Nephron progenitor cell (in vitro differentiated cells): ENCODE measurements around the gene SMIM31.

Source experiments
- DNase-seq: peaks from one replicate; pipeline ENCODE4 v3.0.0; 2021
- H3K27ac Mint-ChIP-seq: 2 replicates; pipeline ENCODE4 v1.8.0; 2021; ENCODE audit warnings: mild to moderate bottlenecking, moderate library complexity, mixed read lengths
- H3K27me3 Mint-ChIP-seq: 2 replicates; pipeline ENCODE4 v1.8.0; 2021; ENCODE audit warnings: mild to moderate bottlenecking, low read depth, mixed read lengths; ENCODE audit not compliant: poor library complexity
- H3K36me3 Mint-ChIP-seq: 2 replicates; pipeline ENCODE4 v1.8.0; 2021; ENCODE audit warnings: low read depth, mixed read lengths
- H3K4me1 Mint-ChIP-seq: 2 replicates; pipeline ENCODE4 v1.8.0; 2021; ENCODE audit warnings: mixed read lengths
- H3K4me3 Mint-ChIP-seq: 2 replicates; pipeline ENCODE4 v1.8.0; 2021; ENCODE audit warnings: mild to moderate bottlenecking, moderate library complexity, mixed read lengths
- H3K9me3 Mint-ChIP-seq: 2 replicates; pipeline ENCODE4 v1.8.0; 2021; ENCODE audit warnings: mild to moderate bottlenecking, moderate library complexity, mixed read lengths
- TF ChIP-seq, protein P1 (sequence below): fragments of 200-600 bp; sonication (generic); IDR thresholded peaks from 2 replicates; pipeline ENCODE4 v1.5.0; 2021; ENCODE audit warnings: antibody characterized with exemption

The SMIM31 gene

DNA sequence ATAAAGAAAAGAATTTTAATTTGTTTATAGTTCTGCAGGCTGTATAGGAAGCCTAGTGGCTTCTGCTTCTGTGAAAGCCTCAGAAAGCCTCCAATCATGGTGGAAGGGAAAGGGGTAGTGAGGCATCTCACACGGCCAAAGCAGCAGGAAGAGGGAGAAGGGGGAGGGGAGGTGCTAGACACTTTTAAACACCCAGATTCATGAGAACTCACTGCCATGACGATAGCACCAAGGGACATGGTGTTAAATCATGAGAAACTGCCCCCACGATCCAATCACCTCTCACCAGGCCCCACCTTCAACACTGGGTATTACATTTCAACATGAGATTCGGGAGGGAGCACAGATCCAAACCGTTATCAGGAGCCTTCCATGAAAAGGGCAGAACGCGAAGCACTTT lies 18.1 kb downstream of the SMIM31 start:
- DNase-seq = no peak
- Mint-ChIP-seq H3K9me3 (peaks cover 9% of the 10 kb centered on the region), H3K36me3 (no peaks in the 10 kb centered on the region), H3K4me3 (no peak overlapping the region), H3K4me1 (peaks cover 24% of the 10 kb centered on the region), H3K27me3 (peaks cover 4% of the 10 kb centered on the region), H3K27ac (no peak overlapping the region)
- TF ChIP-seq, protein P1, sequence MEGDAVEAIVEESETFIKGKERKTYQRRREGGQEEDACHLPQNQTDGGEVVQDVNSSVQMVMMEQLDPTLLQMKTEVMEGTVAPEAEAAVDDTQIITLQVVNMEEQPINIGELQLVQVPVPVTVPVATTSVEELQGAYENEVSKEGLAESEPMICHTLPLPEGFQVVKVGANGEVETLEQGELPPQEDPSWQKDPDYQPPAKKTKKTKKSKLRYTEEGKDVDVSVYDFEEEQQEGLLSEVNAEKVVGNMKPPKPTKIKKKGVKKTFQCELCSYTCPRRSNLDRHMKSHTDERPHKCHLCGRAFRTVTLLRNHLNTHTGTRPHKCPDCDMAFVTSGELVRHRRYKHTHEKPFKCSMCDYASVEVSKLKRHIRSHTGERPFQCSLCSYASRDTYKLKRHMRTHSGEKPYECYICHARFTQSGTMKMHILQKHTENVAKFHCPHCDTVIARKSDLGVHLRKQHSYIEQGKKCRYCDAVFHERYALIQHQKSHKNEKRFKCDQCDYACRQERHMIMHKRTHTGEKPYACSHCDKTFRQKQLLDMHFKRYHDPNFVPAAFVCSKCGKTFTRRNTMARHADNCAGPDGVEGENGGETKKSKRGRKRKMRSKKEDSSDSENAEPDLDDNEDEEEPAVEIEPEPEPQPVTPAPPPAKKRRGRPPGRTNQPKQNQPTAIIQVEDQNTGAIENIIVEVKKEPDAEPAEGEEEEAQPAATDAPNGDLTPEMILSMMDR = no peak

DNA sequence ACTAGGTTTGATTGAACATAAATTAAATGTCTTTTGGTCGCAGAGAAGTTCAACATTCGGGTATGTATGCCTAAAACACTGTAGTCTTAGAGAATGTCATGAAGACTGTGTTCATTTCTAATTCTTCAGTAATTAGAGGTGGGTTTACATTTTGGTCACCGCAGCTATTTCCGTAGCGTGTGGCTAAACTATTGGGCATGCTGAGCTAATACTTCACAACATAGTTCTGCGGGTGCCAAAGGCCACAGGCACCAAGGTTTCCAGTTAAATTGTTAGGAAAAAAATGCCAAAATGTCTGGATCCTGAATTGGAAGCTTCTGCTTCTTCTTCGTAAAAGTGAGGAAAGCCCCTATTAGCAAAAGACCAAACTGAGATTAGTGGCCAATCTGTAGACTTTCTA lies 25.1 kb downstream of the SMIM31 start:
- Mint-ChIP-seq H3K27me3 (peaks cover 10% of the 10 kb centered on the region), H3K4me1 (peaks cover 14% of the 10 kb centered on the region), H3K4me3 (no peak overlapping the region), H3K9me3 (no peaks in the 10 kb centered on the region), H3K36me3 (no peaks in the 10 kb centered on the region), H3K27ac (no peak overlapping the region)
- TF ChIP-seq, protein P1 = no peak
- DNase-seq = no peak

DNA sequence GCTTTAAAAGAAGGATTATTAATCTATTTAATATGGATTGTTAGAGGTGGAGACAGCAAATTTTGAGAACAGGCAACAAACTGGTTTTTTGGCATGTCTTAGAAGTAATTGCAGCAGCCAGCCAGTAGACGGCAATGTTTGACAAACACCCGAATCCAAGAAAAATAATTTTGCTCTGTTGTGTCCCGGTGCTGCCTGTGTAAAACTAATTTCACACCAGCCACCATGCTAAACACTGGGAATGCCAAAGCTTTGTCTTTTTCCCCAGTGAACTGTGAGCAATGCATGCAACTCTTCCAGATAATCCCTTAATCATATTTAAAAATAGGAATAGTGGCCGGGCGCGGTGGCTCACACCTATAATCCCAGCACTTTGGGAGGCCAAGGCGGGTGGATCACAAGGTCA lies 25.9 kb downstream of the SMIM31 start:
- Mint-ChIP-seq H3K4me1 (peaks cover 17% of the 10 kb centered on the region), H3K27ac (no peak overlapping the region), H3K36me3 (no peaks in the 10 kb centered on the region), H3K27me3 (peaks cover 11% of the 10 kb centered on the region), H3K9me3 (no peaks in the 10 kb centered on the region), H3K4me3 (no peak overlapping the region)
- peak; percentile 45 for DNase-seq
- TF ChIP-seq, protein P1 = peak; percentile 94

- peaks cover 9% of the 10 kb centered on the region for H3K4me1 Mint-ChIP-seq
- DNase-seq = no peak
- H3K4me3 Mint-ChIP-seq = no peak overlapping the region
- H3K36me3 Mint-ChIP-seq = no peaks in the 10 kb centered on the region
- no peak overlapping the region for H3K27ac Mint-ChIP-seq
- peaks cover 11% of the 10 kb centered on the region for H3K27me3 Mint-ChIP-seq
- TF ChIP-seq, protein P1 = no peak
- H3K9me3 Mint-ChIP-seq = no peaks in the 10 kb centered on the region
These were observed 26.9 kb downstream of the SMIM31 start for GRCh38 chr4:164780839-164781238.

DNA sequence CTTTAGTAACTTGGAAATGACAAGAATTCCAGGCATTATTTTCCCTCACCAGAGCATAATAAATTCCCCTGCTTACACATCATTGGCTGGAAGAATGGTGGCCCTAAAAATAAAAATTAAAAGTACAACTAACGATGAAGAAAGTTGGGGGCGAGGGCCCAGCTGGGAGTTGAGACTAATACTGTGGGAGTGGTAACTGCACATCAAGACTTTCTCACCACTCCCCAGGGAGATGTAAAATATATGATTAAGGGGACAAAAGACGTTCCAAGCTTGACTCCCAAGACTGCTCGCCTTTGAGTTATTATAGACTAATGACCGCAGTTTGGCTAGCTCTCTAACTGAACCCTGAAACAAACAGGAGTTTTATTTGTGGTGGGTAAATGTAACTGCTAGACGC lies 30.0 kb downstream of the SMIM31 start:
- H3K4me1 Mint-ChIP-seq = peaks cover 9% of the 10 kb centered on the region
- TF ChIP-seq, protein P1 = no peak
- peaks cover 3% of the 10 kb centered on the region for H3K27me3 Mint-ChIP-seq
- H3K36me3 Mint-ChIP-seq = no peaks in the 10 kb centered on the region
- H3K27ac Mint-ChIP-seq = peak overlapping the region; percentile 92
- H3K9me3 Mint-ChIP-seq = no peaks in the 10 kb centered on the region
- DNase-seq = peak; percentile 27
- H3K4me3 Mint-ChIP-seq = peak overlapping the region; percentile 20

- no peak for DNase-seq
- Mint-ChIP-seq H3K4me3 (no peak overlapping the region), H3K27me3 (peaks cover under 1% of the 10 kb centered on the region), H3K27ac (no peak overlapping the region), H3K36me3 (no peaks in the 10 kb centered on the region), H3K9me3 (no peaks in the 10 kb centered on the region), H3K4me1 (peaks cover 10% of the 10 kb centered on the region)
- TF ChIP-seq, protein P1 = no peak
These were observed 35.1 kb downstream of the SMIM31 start for GRCh38 chr4:164789047-164789446.
